Erythroblast (primary cell): ENCODE measurements around the gene LRRC74B.

ENCODE experiments used
- GATA1 ChIP-seq: IDR thresholded peaks from 2 replicates; pipeline ENCODE4 v1.6.1; 2011; ENCODE audit warnings: low read depth, mild to moderate bottlenecking, control low read depth, low read length, moderate library complexity
- POLR2A ChIP-seq: IDR thresholded peaks from 2 replicates; pipeline ENCODE4 v1.6.1; 2011; ENCODE audit warnings: mild to moderate bottlenecking, low read length

DNA sequence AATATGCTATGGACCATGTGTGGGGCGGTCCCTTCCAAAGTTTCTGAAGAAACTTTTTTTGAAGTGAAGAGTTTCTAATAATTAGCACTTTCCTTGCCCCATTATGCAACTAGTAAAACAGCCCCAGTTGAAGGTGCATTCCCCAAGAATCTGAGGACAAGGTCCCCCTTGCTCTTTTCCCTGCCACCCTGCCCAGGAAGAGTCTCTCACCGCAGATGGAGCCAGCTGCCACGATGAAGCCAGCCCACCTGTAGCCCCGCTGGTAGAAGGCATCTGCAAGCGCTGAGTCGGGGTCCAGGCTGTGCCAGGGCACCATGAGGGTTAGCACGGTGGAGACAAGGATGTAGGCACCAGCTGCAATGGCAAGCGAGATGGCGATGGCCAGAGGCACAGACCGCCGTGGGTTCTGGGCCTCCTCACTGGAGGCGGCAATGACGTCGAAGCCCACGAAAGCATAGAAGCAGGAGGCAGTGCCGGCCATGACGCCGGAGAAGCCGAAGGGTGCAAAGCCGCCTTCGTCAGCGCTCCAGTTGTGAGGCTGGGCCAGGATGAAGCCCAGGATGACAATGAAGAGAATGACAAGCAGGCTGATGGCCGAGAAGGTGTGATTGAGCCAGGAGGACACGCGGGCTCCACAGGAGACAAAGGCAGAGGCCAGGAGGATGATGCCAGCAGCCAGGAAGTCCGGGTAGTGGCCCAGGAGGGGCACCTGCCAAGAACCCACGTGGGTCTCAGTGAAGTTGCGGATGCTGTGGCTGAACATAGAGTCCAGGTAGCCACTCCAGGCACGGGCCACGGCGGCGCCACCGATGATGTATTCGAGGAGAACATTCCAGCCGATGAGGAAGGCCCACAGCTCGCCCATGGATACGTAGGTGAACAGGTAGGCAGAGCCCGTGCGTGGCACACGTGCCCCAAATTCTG, 14.9 kb upstream of the LRRC74B start:
- no peak for TF ChIP-seq POLR2A
- TF ChIP-seq GATA1 = no peak
